GM12891 (cell line): ENCODE data around the gene HOXC5.

ENCODE experiments used
- POLR2A ChIP-seq: IDR thresholded peaks from 2 replicates; pipeline ENCODE4 v1.6.1; 2011; ENCODE audit warnings: low read depth, low read length, control low read depth
- POLR2AphosphoS5 ChIP-seq: IDR thresholded peaks from 2 replicates; pipeline ENCODE4 v1.6.1; 2011; ENCODE audit warnings: low read depth, low read length, control low read depth
- SPI1 ChIP-seq: IDR thresholded peaks from 2 replicates; pipeline ENCODE4 v1.6.1; 2011; ENCODE audit warnings: low read depth, low read length, control low read depth
- TAF1 ChIP-seq: IDR thresholded peaks from 2 replicates; pipeline ENCODE4 v1.6.1; 2011; ENCODE audit warnings: low read depth, low read length, control low read depth

GRCh38 chr12:54014377-54015017 is 18.4 kb upstream of the HOXC5 start:
- TF ChIP-seq POLR2AphosphoS5 = no peak
- no peak for TF ChIP-seq POLR2A
- TF ChIP-seq SPI1 = no peak
- TF ChIP-seq TAF1 = no peak
